WTC11 (cell line): Measurements from ENCODE around the gene HSD17B14. TPM values are rescaled to one million over a fixed set of nuclear protein-coding genes. Genes with fewer than 3 reads are reported as not detected.

Experiments
- ATAC-seq: fragments of 200-7000 bp; cut with Tn5 transposase; 2 replicates; pipeline ENCODE4 v1.10.0; 2021; ENCODE audit warnings: mild to moderate bottlenecking, moderate library complexity
- CTCF ChIA-PET: fragments of 300-600 bp; sonication (Branson Sonifier 250); formaldehyde crosslinking; loops from one replicate; lab custom pipeline; 2021; ENCODE audit warnings: antibody characterized with exemption; lab: Charles Lee
- POLR2A ChIA-PET: fragments of 350-600 bp; sonication (Branson Sonifier 250); formaldehyde crosslinking; loops from one replicate; lab custom pipeline; 2021; ENCODE audit warnings: antibody characterized with exemption; lab: Charles Lee
- DNase-seq: peaks from one replicate; pipeline ENCODE4 v3.0.0; 2021; ENCODE audit warnings: low spot score
- H3K27ac Mint-ChIP-seq: 2 replicates; pipeline ENCODE4 v1.8.0; 2021; ENCODE audit warnings: mixed read lengths
- H3K27me3 Mint-ChIP-seq: 2 replicates; pipeline ENCODE4 v1.8.0; 2021; ENCODE audit warnings: low read depth, mild to moderate bottlenecking, moderate library complexity, mixed read lengths
- H3K36me3 Mint-ChIP-seq: 2 replicates; pipeline ENCODE4 v1.8.0; 2021; ENCODE audit warnings: mixed read lengths
- H3K4me1 Mint-ChIP-seq: 2 replicates; pipeline ENCODE4 v1.8.0; 2022; ENCODE audit warnings: mixed read lengths
- H3K4me3 Mint-ChIP-seq: 2 replicates; pipeline ENCODE4 v1.8.0; 2021; ENCODE audit warnings: mild to moderate bottlenecking, moderate library complexity, mixed read lengths
- H3K9me3 Mint-ChIP-seq: 2 replicates; pipeline ENCODE4 v1.8.0; 2021; ENCODE audit warnings: mixed read lengths
- ESRRA ChIP-seq: sonication (generic); formaldehyde crosslinking; IDR thresholded peaks from 2 replicates; pipeline ENCODE4 v1.8.1; 2022; ENCODE audit warnings: mild to moderate bottlenecking, missing genetic modification reagents, borderline replicate concordance
- FOXK1 ChIP-seq: sonication (generic); formaldehyde crosslinking; IDR thresholded peaks from 2 replicates; pipeline ENCODE4 v1.8.0; 2022; ENCODE audit warnings: mild to moderate bottlenecking, moderate library complexity, missing genetic modification reagents
- GABPB1 ChIP-seq: sonication (generic); formaldehyde crosslinking; IDR thresholded peaks from 2 replicates; pipeline ENCODE4 v1.8.1; 2023; ENCODE audit warnings: mild to moderate bottlenecking, missing genetic modification reagents
- JUN ChIP-seq: sonication (generic); formaldehyde crosslinking; IDR thresholded peaks from 2 replicates; pipeline ENCODE4 v1.8.0; 2023; ENCODE audit warnings: mild to moderate bottlenecking, missing genetic modification reagents
- MLX ChIP-seq: sonication (generic); formaldehyde crosslinking; IDR thresholded peaks from 2 replicates; pipeline ENCODE4 v1.8.1; 2023; ENCODE audit warnings: mild to moderate bottlenecking, missing genetic modification reagents, moderate library complexity
- MYBL2 ChIP-seq: sonication (generic); formaldehyde crosslinking; IDR thresholded peaks from 2 replicates; pipeline ENCODE4 v1.8.1; 2023; ENCODE audit warnings: mild to moderate bottlenecking, moderate library complexity, missing genetic modification reagents
- NFE2L1 ChIP-seq: sonication (generic); formaldehyde crosslinking; IDR thresholded peaks from 2 replicates; pipeline ENCODE4 v1.8.1; 2023; ENCODE audit warnings: missing genetic modification reagents
- NFYB ChIP-seq: sonication (generic); formaldehyde crosslinking; conservative IDR thresholded peaks from 2 replicates; pipeline ENCODE4 v1.8.0; 2022; ENCODE audit warnings: low read depth, missing genetic modification reagents
- TCF7 ChIP-seq: sonication (generic); formaldehyde crosslinking; IDR thresholded peaks from 2 replicates; pipeline ENCODE4 v1.8.0; 2022; ENCODE audit warnings: mild to moderate bottlenecking, low read depth, missing genetic modification reagents, moderate library complexity
- ZNF121 ChIP-seq: sonication (generic); formaldehyde crosslinking; IDR thresholded peaks from 2 replicates; pipeline ENCODE4 v1.8.0; 2023; ENCODE audit warnings: missing genetic modification reagents
- ZNF138 ChIP-seq: sonication (generic); formaldehyde crosslinking; conservative IDR thresholded peaks from 2 replicates; pipeline ENCODE4 v1.8.1; 2022; ENCODE audit warnings: mild to moderate bottlenecking, moderate library complexity, missing genetic modification reagents
- ZNF416 ChIP-seq: fragments of 250-450 bp; sonication (Bioruptor Pico); IDR thresholded peaks from 2 replicates; pipeline ENCODE4 v1.9.0; 2021; ENCODE audit warnings: mild to moderate bottlenecking, inconsistent platforms
- ZNF532 ChIP-seq: fragments of 250-450 bp; sonication (Bioruptor Pico); IDR thresholded peaks from 2 replicates; pipeline ENCODE4 v1.9.0; 2021; ENCODE audit warnings: mild to moderate bottlenecking, borderline replicate concordance
- total RNA-seq: library from RNA; stranded (reverse); gene quantifications from 3 replicates; pipeline ENCODE4 v1.2.3, GENCODE V29; 2021
- TF ChIP-seq, protein P1 (sequence below): sonication (generic); formaldehyde crosslinking; IDR thresholded peaks from 2 replicates; pipeline ENCODE4 v1.8.1; 2023; ENCODE audit warnings: mild to moderate bottlenecking, missing genetic modification reagents, moderate library complexity
- TF ChIP-seq, protein P2 (sequence below): sonication (generic); formaldehyde crosslinking; conservative IDR thresholded peaks from 2 replicates; pipeline ENCODE4 v1.8.1; 2023; ENCODE audit warnings: mild to moderate bottlenecking, low read depth, missing genetic modification reagents, moderate library complexity
- TF ChIP-seq, protein P3 (sequence below): sonication (generic); formaldehyde crosslinking; IDR thresholded peaks from 2 replicates; pipeline ENCODE4 v1.8.0; 2022; ENCODE audit warnings: mild to moderate bottlenecking, missing genetic modification reagents
- TF ChIP-seq, protein P4 (sequence below): fragments of 250-450 bp; sonication (Bioruptor Pico); conservative IDR thresholded peaks from 2 replicates; pipeline ENCODE4 v1.9.0; 2021; ENCODE audit warnings: mild to moderate bottlenecking

The HSD17B14 gene
- total RNA-seq, 1 experiment from 2014 or later: 11.4 TPM

- TF ChIP-seq NFE2L1 (CRISPR knock-in tag): peak; percentile 27; the same call in 1 of the 2 replicates
- 0 out of 2 replicates have a peak, but pooled peaks have one; percentile 12 for TF ChIP-seq FOXK1 (CRISPR knock-in tag)
- TF ChIP-seq ZNF121 (CRISPR knock-in tag): peak; percentile 94
- no peak for TF ChIP-seq MYBL2 (CRISPR knock-in tag)
- TF ChIP-seq, all 79 proteins: peak for 3
- ATAC-seq (peak; percentile 74), DNase-seq (peak; percentile 47)
- Mint-ChIP-seq H3K4me3 (peak overlapping the region; percentile 36), H3K9me3 (no peaks in the 10 kb centered on the region), H3K36me3 (no peaks in the 10 kb centered on the region), H3K27me3 (peaks cover 17% of the 10 kb centered on the region), H3K4me1 (peaks cover 32% of the 10 kb centered on the region), H3K27ac (peak overlapping the region; percentile 79)
- ChIA-PET CTCF (interaction anchor here (0.6 to 3.8 kb wide), 19 partner anchors 8 to 186 kb away, joined by 3 to 76 read pairs (median 4); partner anchors contain the start of genes CA11, DHDH, GYS1 and HSD17B14), POLR2A (interaction anchor here (0.6 to 1.3 kb wide), 6 partner anchors 9 to 164 kb away, joined by 3 to 11 read pairs (median 3); partner anchors contain the start of gene PPP1R15A)
These were observed 29.3 kb downstream of the HSD17B14 start for GRCh38 chr19:48806818-48807589.

GRCh38 chr19:48806518-48806817 lies 29.8 kb downstream of the HSD17B14 start:
- no peaks in the 10 kb centered on the region for H3K9me3 Mint-ChIP-seq
- H3K4me1 Mint-ChIP-seq: peaks cover 32% of the 10 kb centered on the region
- CTCF ChIA-PET: interaction anchor here (0.8 to 3.8 kb wide), 14 partner anchors 8 to 187 kb away, joined by 3 to 76 read pairs (median 4); partner anchors contain the start of genes CA11, DHDH, GYS1 and HSD17B14
- POLR2A ChIA-PET: interaction anchor here (0.6 to 1.3 kb wide), 5 partner anchors 11 to 164 kb away, joined by 3 to 11 read pairs (median 3); partner anchors contain the start of gene PPP1R15A
- DNase-seq: peak; percentile 76
- H3K27me3 Mint-ChIP-seq: peaks cover 17% of the 10 kb centered on the region
- H3K27ac Mint-ChIP-seq: peak overlapping the region; percentile 79; the same call in 1 of the 2 replicates
- no peaks in the 10 kb centered on the region for H3K36me3 Mint-ChIP-seq
- no peak for ATAC-seq
- 0 out of 2 replicates have a peak, but pooled peaks have one; percentile 9 for TF ChIP-seq NFE2L1 (CRISPR knock-in tag)
- no peak for TF ChIP-seq NFYB (CRISPR knock-in tag)
- peak overlapping the region; percentile 36; the same call in 1 of the 2 replicates for H3K4me3 Mint-ChIP-seq

DNA sequence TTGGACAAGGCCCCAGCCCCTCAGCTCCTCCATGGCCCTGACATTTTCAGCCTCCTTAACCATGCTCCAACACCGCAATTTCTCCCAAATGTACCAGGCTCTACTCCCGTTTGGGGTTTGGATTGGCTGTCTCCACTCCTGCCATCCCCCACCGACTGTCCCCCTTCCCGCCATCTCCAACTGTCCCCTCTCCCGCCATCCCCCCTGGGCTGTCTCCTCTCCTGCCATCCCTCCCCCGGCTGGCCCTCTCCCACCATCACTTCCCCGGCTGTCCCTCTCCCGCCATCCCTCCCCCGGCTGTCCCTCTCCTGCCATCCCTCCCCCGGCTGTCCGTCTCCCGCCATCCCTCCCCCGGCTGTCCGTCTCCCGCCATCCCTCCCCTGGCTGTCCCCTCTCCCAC lies 30.8 kb downstream of the HSD17B14 start:
- no peak for ATAC-seq
- no peak overlapping the region for H3K27ac Mint-ChIP-seq
- H3K9me3 Mint-ChIP-seq: no peaks in the 10 kb centered on the region
- H3K27me3 Mint-ChIP-seq: peaks cover 14% of the 10 kb centered on the region
- DNase-seq: no peak
- H3K4me3 Mint-ChIP-seq: no peak overlapping the region
- ChIA-PET POLR2A (no interaction called here), CTCF (interaction anchor here (0.6 to 3.8 kb wide), 3 partner anchors 10 to 21 kb away, joined by 3 to 30 read pairs (median 5); no protein-coding TSS in a partner anchor)
- H3K4me1 Mint-ChIP-seq: peaks cover 32% of the 10 kb centered on the region
- no peaks in the 10 kb centered on the region for H3K36me3 Mint-ChIP-seq
- TF ChIP-seq MLX (CRISPR knock-in tag) (no peak), ZNF121 (CRISPR knock-in tag) (no peak), ZNF138 (no peak), MYBL2 (CRISPR knock-in tag) (no peak), JUN (CRISPR knock-in tag) (no peak), ZNF532 (CRISPR knock-in tag) (no peak), ESRRA (CRISPR knock-in tag) (no peak), TCF7 (CRISPR knock-in tag) (no peak), ZNF416 (CRISPR knock-in tag) (no peak), GABPB1 (CRISPR knock-in tag) (no peak)
- TF ChIP-seq, protein P1, sequence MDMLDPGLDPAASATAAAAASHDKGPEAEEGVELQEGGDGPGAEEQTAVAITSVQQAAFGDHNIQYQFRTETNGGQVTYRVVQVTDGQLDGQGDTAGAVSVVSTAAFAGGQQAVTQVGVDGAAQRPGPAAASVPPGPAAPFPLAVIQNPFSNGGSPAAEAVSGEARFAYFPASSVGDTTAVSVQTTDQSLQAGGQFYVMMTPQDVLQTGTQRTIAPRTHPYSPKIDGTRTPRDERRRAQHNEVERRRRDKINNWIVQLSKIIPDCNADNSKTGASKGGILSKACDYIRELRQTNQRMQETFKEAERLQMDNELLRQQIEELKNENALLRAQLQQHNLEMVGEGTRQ (CRISPR knock-in tag): no peak
- TF ChIP-seq, protein P2, sequence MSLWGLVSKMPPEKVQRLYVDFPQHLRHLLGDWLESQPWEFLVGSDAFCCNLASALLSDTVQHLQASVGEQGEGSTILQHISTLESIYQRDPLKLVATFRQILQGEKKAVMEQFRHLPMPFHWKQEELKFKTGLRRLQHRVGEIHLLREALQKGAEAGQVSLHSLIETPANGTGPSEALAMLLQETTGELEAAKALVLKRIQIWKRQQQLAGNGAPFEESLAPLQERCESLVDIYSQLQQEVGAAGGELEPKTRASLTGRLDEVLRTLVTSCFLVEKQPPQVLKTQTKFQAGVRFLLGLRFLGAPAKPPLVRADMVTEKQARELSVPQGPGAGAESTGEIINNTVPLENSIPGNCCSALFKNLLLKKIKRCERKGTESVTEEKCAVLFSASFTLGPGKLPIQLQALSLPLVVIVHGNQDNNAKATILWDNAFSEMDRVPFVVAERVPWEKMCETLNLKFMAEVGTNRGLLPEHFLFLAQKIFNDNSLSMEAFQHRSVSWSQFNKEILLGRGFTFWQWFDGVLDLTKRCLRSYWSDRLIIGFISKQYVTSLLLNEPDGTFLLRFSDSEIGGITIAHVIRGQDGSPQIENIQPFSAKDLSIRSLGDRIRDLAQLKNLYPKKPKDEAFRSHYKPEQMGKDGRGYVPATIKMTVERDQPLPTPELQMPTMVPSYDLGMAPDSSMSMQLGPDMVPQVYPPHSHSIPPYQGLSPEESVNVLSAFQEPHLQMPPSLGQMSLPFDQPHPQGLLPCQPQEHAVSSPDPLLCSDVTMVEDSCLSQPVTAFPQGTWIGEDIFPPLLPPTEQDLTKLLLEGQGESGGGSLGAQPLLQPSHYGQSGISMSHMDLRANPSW (CRISPR knock-in tag): no peak
- TF ChIP-seq, protein P3, sequence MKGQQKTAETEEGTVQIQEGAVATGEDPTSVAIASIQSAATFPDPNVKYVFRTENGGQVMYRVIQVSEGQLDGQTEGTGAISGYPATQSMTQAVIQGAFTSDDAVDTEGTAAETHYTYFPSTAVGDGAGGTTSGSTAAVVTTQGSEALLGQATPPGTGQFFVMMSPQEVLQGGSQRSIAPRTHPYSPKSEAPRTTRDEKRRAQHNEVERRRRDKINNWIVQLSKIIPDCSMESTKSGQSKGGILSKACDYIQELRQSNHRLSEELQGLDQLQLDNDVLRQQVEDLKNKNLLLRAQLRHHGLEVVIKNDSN (CRISPR knock-in tag): no peak
- TF ChIP-seq, protein P4, sequence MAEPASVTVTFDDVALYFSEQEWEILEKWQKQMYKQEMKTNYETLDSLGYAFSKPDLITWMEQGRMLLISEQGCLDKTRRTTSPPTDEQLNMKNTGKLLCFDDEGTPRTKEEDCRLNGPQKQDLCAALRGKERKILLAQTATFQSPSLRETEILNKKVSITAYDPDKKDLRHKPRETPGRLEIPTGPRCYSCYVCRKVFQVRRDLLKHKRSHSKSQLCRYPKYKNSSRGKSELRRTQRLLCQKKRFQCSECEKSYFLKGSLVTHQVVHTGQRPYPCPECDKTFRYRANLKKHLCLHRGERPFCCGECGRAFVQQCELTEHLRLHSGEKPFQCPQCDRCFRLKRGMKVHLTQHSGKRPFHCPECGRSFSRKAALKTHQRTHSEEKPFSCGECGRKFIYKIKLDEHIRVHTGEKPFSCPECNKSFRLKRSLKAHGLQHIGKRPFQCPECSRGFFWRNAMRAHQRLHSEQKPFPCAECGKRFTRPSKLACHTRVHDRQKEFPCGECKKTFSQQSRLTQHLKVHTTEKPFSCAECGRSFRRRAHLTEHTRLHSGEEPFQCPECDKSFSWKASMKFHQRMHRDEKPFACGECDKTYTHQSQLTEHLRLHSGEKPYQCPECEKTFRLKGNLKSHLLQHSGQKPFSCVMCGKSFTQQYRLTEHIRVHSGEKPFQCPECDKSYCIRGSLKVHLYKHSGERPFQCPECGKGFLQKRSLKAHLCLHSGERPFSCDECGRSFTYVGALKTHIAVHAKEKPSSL (CRISPR knock-in tag): no peak
